ENCODE data around the gene FAM120B.

FAM120B gene

GRCh38 chr6:170443151-170443662 is 136.6 kb downstream of the FAM120B start:
- no peak for DNase-seq (ENCODE audit: low read depth in 2 of 2)

- DNase-seq (ENCODE audit: low read depth in 2 of 2): no peak
Measured at GRCh38 chr6:170444056-170444591, 137.6 kb downstream of the FAM120B start.

- DNase-seq (ENCODE audit: low read depth in 2 of 2): no peak
Measured at GRCh38 chr6:170444811-170445211, 138.3 kb downstream of the FAM120B start.

GRCh38 chr6:170445487-170445886 is 138.9 kb downstream of the FAM120B start:
- no peak for DNase-seq (ENCODE audit: low read depth in 2 of 2)

GRCh38 chr6:170445971-170446370 is 139.4 kb downstream of the FAM120B start:
- DNase-seq (ENCODE audit: low read depth in 2 of 2): no peak

GRCh38 chr6:170446841-170447560 is 140.4 kb downstream of the FAM120B start:
- DNase-seq (ENCODE audit: low read depth in 2 of 2): no peak

- DNase-seq (ENCODE audit: low read depth in 2 of 2): no peak
Measured at GRCh38 chr6:170447561-170447930, 141.0 kb downstream of the FAM120B start.

GRCh38 chr6:170448317-170448716 is 141.8 kb downstream of the FAM120B start:
- no peak for DNase-seq (ENCODE audit: low read depth in 2 of 2)

- no peak for DNase-seq (ENCODE audit: low read depth in 2 of 2)
Measured at GRCh38 chr6:170448751-170449630, 142.4 kb downstream of the FAM120B start.

- no peak for DNase-seq (ENCODE audit: low read depth in 2 of 2)
Measured at GRCh38 chr6:170449835-170450753, 143.5 kb downstream of the FAM120B start.

- no peak for DNase-seq (ENCODE audit: low read depth in 2 of 2)
Measured at GRCh38 chr6:170450916-170451761, 144.6 kb downstream of the FAM120B start.

GRCh38 chr6:170451762-170452651 is 145.4 kb downstream of the FAM120B start:
- no peak for DNase-seq (ENCODE audit: low read depth in 2 of 2)

- no peak for DNase-seq (ENCODE audit: low read depth in 2 of 2)
Measured at GRCh38 chr6:170452767-170453545, 146.4 kb downstream of the FAM120B start.

GRCh38 chr6:170453586-170454511 is 147.3 kb downstream of the FAM120B start:
- DNase-seq (ENCODE audit: low read depth in 2 of 2): no peak

- DNase-seq (ENCODE audit: low read depth in 2 of 2): no peak
Measured at GRCh38 chr6:170454512-170455285, 148.1 kb downstream of the FAM120B start.

GRCh38 chr6:170455335-170455979 is 148.9 kb downstream of the FAM120B start:
- no peak for DNase-seq (ENCODE audit: low read depth in 2 of 2)

All from stimulated activated CD4-positive, alpha-beta T cell treated with anti-CD3 and anti-CD28 coated beads, Interleukin-4, amount 100 ng/mL, for 48 hours (primary cell).